GOT3 (cell line): ENCODE data around the gene EEF2KMT.
"Not testable (repeated sequence)": the region's sequence is repeated elsewhere in the genome, so short reads cannot be mapped to it uniquely, and the experiment has no call there.

Source experiments
- DNase-seq: peaks from one replicate; lab custom pipeline; 2025; ENCODE audit warnings: mixed read lengths; lab: John Stamatoyannopoulos, UW

EEF2KMT gene

DNA sequence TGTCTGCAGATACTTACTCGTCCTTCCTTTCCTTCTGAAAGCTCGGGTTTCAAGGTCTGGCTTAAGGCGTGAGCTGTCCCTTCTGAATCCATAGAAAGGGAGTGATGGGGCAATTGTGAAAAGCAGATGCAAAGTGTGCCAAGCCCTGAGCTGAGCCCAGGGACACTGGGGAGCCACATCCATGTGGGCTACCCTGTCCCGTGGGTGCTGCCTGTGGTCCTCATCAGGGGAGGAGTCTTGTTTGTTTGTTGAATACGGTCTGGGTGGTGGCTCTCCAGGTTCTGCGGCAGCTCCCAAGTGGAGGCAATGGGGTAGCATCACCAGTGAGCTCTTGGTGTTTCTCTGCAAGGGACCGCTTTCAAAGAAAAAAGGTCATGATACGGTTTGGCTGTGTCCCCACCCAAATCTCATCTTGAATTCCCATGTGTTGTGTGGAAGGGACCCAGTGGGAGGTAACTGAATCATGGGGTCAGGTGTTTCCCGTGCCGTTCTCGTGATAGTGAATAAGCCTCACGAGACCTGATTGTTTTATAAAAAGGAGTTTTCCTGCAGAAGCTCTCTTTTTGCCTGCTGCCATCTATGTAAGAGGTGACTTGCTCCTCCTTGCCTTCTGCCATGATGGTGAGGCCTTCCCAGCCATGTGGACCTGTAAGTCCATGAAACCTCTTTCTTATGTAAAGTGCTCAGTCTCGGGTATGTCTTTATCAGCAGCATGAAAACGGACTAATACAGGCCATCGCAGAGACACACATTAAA lies 27.0 kb downstream of the EEF2KMT start:
- no peak for DNase-seq

DNA sequence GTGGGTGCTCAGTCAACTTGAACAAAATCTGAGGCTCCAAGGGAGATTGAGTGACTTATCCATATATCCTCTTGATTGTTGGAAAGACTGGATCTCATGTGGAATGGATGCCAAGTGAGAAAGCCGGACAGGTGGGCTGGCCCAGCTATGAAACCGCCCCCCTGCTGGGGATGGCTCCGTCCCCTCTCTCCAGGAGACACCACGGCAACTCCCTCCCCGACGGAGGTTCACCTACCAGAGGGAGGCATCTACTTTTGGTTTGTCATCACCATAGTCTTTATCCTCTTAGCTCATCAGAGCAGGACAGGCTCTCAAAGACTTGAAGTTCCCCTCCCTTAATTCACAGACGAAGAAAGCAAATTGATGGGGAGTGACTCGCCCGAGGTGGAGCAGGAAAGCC lies 27.7 kb downstream of the EEF2KMT start:
- no peak for DNase-seq

DNA sequence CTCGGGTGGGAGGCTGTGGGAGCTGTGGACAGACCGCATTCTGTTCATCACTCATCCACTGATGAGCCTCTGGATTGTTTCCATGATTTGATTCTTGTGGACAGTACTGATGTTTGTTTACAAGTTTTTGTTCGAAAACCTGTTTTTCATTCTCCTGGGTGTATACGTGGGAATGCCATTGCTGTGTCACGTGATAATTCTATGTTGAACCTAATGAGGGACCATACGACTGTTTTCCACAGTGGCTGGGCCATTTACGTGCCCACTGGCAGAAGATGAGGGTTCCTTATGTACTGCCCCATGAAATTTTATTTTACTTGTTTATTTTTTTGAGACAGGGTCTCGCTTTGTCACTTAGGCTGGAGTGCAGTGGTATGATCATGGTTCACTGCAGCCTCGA lies 28.5 kb downstream of the EEF2KMT start:
- no peak for DNase-seq

DNA sequence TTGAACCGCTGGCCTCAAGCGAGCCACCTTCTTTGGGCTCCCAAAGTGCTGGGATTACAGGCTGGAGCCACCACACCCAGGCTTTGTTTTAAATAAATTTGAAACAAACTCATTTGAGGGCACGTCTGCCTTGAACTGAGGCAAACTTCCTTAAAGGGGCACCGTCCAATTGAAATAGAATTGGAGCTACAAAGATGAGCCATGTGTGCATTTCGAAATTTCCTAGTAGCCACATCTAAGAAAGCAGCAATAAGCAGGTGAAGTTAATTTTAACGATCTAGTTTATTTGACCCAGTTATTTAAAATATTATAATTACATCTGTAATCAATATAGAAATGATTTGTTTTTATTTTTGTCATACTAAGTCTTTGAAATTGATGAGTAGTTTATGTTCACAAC lies 31.1 kb downstream of the EEF2KMT start:
- no peak for DNase-seq

DNA sequence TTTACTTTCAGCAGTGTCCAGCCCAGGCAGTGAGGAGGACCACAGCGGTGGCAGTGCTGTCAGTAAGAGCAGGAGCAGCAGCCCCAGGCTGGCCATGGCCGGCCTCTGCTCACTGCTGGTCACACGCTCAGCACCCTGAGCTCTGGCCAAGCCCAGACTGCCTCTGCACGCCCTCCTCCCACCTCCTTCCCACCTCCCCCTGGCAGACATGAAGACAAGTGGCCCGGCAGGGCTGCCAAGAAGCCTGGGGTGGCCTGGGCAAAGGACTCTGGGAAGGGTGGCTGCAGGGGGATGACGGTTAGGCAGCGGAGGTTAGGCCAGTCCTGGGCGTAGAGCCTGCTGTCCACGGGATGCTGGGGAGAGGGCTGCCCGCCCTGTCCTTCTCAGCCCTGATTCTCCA lies 31.8 kb downstream of the EEF2KMT start, which contains the start of gene C16orf89:
Gene C16orf89, minus strand, starts transcription at position 144 of the 400 bp plus-strand sequence. Its CDS starts 48 bp downstream, at position 96.
- DNase-seq: no peak

DNA sequence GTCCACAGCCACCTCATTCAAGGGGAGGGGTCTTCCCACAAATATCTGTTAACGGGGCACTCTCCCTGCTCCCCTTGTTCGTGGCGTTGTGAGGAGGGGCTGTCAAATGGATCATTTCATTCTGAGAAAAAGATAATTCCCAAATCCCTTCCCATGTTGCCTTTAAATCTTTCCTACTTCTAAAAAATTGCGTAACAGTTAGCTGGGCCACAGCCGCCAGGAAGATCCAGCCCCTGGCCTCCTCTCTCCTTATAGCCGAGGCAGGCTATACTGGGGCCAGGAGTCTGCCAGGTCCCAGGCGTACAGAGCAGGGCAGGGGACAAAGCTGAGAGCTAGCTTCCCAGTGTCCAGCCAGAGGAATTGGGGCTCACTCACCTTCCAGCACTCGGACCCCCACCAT lies 32.3 kb downstream of the EEF2KMT start:
- no peak for DNase-seq

DNA sequence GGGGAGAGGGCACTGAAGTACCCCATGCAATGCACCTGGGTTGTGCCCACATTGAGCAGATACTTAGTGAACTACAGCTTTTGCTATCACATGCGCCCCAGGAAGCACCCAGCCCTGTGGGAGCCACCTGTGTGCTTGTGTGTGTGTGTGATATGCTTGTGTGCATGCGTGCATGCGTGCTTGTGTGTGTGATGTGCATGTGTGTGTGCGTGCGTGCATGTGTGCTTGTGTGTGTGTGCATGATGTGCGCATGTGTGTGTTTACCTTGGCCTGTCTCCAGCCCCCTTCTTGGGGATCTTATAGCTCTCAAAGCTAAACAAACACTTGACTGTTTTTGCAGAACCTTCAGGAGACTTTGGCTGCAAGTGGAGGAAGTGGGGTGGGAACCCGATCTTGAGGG lies 32.7 kb downstream of the EEF2KMT start:
- no peak for DNase-seq

DNA sequence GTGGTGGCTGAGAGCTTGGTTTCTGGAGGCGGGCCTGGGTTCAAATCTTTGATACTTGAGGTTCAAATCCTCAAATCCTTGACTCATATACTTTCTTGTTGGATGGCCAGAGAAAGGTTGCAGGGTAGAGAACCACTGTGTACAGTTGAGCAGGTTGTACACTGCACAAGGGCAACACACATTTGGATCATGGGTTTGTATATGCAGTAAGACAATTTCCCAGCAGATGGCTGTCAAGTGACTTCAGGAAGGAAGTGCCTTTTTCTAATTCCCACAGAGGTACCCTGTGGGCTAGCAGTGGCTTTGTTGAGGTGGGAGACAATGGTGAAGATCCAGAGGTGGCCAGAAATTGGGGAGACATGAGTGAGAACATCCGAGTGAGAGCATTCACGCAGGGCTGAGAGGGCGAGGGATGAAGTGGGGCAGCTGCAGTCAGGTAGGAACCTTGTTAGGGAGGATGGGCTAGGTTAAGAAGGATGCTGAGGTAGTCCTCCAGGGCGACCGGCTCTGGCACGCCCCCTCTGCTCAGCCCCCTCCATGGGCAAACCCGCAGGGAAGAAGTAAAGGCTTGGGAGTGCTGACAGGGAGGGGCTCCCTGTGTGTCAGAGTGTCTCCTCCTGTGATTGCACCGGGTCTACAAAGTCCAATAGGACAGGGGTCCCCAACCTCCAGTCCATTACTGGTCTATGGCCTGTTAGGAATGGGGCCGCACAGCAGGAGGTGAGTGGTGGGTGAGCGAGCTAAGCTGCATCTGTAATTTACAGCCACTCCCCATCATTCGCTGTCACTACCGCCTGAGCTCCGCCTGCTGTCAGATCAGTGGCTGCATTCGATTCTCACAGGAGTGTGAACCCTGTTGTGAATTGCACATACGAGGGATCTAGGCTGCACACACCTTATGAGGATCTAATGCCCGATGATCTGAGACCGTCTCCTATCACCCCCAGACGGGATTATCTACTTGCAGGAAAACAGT lies 34.5 kb downstream of the EEF2KMT start:
- no peak for DNase-seq

DNA sequence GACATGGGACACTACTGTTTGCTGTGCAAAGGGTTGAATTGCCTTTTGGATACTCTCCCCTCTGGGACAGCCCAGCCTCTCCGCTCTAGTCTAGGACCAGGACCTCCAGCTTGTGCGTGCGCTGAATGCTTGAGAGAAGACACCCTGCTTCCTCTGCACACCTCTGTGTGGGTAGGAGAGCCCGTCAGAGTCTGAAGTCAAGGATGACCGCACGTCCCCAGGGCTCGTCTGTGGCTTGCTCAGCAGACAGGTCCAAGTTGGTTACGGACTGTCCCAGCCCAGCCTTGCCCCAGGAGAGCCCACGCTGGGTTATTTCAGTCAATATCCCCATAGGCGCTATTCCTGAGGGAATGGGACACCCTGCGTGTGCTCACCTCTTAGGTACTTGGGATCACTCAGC lies 35.5 kb downstream of the EEF2KMT start:
- DNase-seq: no peak

DNA sequence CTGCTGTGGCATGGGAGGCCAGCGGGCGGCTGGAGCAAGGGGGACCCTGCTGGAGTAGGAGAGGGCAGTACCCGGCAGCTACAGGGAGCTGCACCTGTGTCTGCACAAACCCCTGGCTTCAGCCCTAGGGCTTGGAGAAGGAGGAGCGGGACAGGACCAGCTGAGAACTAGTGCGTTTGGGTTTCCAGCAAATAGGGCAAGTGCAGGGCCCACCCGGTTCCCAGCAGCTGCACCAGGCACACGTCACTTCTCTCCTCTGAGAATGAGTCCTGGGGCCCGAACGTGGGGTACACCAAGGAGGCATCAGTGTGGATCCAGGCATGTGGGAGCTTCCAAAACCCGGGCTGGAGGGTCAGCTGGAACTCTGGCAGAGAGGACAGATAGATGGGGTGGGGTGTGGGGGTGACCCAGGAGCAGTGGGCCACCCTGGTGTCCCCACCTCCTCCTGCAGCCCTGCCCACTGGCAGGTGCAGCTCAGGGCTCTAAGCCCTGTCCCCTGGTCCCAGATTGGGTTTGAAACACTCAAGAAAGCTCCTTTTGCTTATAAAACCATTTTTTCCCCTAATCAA lies 37.4 kb downstream of the EEF2KMT start:
- no peak for DNase-seq

DNA sequence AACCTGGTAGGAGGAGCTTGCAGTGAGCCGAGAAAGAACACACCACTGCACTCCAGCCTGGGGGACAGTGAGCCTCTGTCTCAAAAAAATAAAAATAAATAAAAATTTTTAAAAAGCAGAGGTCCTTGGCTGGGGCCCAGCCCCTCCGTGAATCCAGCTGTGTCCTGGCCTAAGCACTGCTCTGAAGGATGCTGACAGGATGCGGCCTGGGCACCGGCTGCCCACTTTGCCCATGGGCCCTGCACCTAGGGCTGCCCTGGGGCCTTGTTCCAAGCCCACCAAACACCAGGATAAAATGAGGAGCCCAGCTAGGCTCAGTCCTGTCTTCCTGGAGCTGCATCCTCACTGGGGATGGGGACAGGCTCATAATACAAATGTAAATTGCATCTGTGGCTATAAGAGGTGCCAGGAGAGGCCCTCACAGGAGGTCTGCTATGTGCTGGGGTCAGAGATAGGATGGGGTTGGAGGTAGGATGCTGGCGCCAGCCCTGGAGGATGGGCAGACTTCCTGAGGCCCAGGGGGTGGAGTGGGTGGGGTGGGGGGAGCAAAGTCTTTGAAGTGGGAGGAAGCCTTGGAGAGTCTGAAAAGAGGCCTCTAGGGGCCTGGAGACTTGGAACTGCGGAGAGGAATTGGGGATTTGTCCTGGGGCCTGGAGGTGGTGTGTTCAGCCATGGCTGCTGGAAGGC lies 38.1 kb downstream of the EEF2KMT start:
- DNase-seq: no peak

DNA sequence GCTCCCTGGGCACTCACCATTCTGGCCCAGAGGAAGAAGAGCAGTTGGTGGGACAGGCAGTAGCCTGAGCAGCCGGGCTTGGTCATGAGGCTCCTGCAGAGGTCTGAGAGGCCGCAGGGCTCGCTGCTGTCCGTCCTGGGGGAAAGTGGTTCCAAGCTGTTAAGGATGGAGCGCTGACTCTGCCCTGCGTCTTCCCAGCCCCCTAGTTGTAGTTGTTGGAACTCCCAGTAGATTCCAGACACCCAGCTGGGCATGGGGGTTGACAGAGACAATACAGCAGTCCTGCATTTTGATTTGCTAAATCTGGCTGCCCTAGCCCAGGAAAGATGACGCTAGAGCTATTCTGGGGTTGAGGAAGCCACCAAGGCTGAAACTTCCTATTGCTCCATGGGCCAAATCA lies 39.1 kb downstream of the EEF2KMT start:
- no peak for DNase-seq

DNA sequence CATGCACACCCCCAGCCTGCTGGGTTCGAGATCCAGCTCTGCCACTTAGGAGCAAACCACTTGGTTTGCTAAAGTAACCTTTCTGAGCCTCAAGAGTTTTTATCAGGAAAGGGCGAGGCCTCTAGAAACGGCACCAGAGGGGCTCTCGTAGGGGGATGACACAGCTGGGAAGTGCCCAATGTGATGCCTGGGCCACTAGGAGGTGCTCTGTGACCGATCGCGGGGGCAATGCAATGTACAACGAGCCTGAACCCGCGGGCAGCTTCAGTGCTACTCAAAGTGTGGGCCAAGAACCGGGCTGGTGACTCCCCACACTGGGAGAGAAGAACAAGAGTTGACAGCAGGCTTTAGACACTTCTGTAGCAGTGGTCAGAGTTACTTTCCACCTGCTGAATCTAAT lies 41.2 kb downstream of the EEF2KMT start:
- no peak for DNase-seq

DNA sequence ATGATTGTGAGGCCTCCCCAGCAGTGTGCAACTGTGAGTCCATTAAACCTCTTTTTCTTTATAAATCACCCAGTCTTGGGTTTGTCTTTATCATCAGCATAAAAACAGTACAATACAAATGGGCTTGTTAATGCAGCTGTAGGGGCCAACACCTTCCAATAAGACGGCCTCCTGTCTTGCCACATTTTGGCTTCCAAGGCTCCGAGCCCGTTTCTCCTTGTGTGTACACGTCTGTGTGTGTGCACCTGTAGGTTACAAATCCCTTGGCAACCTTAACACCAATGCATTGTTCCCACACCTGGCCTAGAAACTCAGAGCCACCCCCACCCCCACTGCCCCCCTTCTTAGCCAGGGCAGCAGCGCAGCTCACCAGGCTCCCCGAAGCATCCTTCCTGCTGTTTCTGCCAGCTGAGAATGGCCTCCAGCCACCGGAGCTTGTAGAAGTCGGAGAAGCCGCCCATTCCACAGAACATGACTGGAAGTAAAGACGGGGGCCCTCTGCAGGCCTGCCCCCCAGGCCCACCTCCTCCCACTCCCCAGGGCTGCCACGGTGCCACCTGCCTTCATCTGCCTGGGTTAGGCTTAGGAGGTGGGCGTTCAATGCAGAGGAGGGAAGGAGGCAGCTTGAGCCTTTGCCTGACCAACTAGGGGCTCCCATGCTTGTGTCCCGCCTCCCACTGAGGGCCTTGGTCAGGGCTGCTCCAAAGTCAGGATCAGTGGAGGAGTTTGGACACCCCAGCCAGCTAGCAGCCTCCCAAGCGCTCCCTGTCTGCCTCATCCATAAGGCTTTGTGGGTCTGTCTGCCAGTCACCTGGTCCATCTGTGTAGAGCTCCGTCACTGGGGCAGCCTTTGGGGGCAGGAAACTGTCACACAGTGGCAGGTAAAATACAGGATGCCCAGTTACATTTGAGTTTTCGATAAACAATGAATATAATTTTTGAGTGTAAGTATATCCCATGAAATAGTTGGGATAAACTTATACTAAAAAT lies 42.4 kb downstream of the EEF2KMT start:
- no peak for DNase-seq

DNA sequence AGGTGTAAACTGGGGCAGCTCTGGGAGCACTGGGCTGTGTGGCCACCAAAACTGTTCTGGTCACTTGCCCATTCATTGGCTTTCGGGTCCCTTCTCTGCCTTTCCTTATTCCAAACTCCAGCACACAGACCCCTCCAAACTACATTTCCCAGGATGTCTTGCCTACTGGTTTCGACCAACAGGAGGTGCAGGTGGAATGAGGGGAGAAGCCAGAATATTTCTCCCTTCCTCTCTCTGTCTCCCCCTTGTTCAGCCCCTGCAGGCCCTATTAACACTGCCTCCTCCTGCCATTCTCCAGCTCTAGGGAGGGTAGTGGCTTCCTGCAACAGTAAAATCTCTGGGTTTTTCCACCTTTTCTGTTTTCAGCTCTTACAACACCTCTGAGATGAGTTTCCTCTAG lies 50.7 kb downstream of the EEF2KMT start:
- no peak for DNase-seq

DNA sequence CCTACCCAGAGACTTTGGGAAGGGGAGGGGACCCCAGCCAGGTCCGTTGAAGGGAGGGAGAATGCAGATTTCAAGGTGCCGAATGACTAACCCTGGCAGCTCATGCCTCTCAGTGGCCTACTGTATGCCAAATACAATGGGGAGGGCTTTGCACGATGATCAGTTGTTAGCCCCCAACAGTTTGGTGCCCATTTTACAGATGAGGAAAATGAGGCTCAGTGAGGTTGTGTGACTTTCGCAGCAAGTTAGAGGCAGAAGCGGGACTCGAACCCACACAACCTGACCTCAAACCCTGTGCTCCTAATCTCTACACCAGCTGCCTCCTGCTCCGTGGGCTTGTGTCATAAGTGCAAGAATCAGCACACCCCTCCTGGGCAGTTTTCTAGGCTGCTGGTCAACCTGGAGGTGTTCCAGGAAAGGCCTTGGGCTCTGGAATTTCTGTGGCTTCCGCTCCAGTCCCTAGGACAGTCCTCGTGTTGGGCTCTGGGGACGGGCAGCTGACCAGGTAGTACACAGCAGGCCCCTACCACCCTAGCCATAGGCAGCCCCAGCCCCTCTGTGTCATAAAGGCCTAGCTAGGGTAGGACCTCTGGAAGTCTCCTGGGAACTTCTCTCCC lies 52.0 kb downstream of the EEF2KMT start:
- no peak for DNase-seq

DNA sequence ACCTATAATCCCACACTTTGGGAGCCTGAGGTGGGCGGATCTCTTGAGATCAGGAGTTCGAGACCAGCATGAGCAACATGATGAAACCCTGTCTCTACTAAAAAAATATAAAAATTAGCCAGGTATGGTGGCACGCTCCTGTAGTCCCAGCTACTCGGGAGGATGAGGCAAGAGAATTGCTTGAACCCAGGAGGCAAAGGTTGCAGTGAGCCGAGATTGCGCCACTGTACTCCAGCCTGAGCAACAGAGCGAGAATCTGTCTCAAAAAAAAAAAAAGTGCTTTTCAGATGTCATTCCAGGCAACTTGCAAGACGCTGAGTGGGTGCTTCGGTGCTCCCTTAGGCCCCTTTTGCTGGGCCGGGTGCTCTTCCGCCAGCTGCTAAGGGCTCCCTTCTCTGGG lies 53.0 kb downstream of the EEF2KMT start:
- DNase-seq: not testable (repeated sequence)

DNA sequence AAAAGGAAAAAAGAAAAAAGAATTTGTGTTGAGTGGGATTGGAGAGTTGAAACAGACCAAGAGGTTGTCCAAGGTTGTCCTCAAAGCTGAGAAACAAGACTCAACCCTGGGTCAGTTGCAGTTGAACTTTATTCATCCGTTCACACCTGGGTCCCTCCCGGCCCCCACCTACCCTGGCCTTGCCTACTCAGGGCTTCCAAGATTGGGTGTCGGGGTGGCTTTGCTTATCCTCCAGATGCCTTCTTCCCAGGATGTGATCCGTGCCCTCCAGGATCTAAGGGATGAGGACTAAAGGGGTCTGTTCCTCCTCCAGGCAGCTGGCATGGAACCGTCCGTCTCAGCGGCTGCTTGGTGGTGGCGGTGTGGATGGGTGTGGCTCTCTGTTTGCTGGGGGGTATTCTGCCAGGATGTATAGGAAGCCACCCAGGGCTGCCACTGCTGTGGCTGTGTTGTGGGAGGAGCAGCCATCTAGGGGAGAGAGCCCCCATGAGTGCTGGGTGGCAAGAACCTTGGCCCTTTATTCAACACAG lies 53.5 kb downstream of the EEF2KMT start:
- no peak for DNase-seq

DNA sequence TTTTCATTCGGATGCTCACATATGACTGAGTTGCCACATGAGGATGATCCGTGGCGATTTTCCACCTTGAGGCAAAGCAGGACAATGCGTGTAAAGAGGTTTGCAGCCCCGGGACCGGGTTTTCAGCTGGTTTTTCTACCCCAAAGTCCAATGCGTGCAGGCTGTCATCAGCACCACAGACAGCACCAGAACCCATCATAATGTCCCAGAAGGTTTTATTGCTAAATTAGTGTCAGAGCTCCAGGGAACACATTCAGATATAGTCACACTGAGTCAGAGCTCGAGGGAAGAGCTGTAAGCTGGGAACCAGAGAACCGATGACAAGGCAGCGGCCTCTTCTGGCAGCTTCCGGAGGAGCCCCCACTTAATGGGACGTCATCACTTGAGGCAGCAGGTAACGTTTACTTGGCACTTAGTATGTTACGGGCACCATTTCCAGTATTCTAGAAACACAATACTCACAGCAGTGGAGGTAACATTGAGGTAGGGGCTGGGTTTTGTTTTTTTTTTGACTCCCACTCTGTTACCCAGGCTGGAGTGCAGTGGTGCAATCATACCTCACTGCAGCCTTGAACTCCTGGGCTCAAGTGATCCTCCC lies 54.9 kb downstream of the EEF2KMT start:
- no peak for DNase-seq
